GOT3 (cell line): ENCODE measurements around the gene PERCC1.

Experiments
- DNase-seq: peaks from one replicate; lab custom pipeline; 2025; ENCODE audit warnings: mixed read lengths; lab: John Stamatoyannopoulos, UW

The PERCC1 gene

GRCh38 chr16:1450218-1450617 lies 19.3 kb downstream of the PERCC1 start:
- no peak for DNase-seq

DNA sequence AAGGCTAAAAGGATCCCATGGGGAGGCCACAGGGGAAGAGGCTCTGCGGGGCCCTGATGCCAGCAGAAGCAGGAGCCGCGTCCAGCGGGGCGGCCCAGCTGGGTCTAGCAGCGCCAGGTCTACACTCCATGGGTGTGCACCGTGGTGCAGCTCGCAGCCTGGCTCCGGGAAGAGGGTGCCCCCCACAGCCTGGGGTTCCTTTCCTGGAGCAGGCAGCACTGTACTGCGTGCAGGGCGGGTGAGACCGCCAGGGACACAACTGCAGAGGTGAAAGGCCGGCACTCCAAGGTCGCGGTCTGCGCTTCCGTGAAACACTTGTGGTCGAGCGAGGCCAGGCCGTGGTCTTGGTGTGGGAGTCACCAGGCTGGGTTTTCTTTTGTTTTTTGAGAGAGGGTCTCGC lies 20.0 kb downstream of the PERCC1 start:
- DNase-seq = no peak

- DNase-seq = no peak
Measured at GRCh38 chr16:1451702-1452392, 21.0 kb downstream of the PERCC1 start.

DNA sequence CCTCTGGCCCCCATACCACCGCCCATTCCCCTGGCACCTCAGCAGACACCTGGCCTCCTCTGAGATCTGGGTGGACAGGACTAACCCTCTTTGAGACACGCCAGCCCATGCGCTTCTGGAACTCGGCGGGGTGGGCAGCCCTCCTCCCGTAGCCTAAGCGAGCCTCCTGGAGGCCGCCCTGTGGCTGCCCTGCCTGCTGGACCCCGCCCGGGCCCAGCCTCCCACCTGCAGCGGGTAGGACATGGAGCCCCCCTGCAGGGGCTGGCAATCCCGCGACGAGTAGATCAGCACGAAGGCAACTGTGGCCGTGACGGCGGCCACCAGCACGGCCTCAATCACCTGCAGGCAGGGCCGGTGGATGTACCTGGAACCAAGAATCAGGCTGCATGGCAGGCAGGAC lies 21.7 kb downstream of the PERCC1 start:
- no peak for DNase-seq

GRCh38 chr16:1453316-1453715 lies 22.4 kb downstream of the PERCC1 start:
- DNase-seq = no peak

DNA sequence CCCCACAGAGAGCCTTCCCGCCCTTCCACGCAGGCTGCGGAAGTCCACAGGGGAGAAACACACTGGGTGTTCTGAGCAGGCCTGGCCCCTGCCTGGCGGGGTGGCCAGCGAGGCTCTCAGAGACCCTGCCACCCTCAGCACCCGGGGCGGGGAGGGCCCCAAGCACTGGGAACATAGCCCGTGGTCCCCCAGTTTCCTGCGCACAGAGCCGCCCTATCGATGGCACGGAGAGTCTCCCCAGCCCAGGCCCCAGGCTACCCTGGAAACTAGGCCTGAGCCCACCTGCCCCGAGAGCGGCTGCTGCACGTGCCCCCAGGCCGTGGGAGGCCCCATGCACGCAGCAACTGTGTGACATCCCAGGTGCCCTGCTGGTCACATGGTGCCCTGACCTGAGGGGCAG lies 23.7 kb downstream of the PERCC1 start:
- no peak for DNase-seq

- DNase-seq = no peak
Measured at GRCh38 chr16:1455190-1456171, 24.6 kb downstream of the PERCC1 start.

GRCh38 chr16:1456951-1457350 lies 26.1 kb downstream of the PERCC1 start:
- DNase-seq = no peak

- DNase-seq = no peak
Measured at GRCh38 chr16:1457489-1458245, 26.8 kb downstream of the PERCC1 start.

GRCh38 chr16:1458336-1458976 lies 27.6 kb downstream of the PERCC1 start:
- DNase-seq = no peak

GRCh38 chr16:1458977-1459341 lies 28.1 kb downstream of the PERCC1 start:
- no peak for DNase-seq

DNA sequence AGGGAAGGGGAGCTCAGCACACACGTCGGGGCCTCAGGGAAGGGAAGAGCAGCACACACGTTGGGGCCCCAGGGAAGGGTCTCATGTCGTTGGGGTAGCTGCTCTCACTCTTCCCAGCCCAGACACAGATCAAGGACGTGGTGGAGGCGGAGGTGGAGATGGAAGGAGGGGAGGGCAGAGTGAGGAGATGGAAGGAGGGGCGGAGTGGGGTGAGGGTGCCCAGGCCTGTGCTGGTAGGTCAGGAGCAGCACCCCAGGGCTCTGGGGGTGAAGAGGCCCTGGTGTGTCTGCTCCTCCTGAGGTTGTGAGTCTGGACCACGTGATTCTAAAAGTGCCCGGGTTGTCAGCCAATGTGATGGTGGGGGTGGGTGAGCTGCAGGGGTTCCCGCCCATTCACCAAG lies 29.1 kb downstream of the PERCC1 start:
- DNase-seq = no peak

DNA sequence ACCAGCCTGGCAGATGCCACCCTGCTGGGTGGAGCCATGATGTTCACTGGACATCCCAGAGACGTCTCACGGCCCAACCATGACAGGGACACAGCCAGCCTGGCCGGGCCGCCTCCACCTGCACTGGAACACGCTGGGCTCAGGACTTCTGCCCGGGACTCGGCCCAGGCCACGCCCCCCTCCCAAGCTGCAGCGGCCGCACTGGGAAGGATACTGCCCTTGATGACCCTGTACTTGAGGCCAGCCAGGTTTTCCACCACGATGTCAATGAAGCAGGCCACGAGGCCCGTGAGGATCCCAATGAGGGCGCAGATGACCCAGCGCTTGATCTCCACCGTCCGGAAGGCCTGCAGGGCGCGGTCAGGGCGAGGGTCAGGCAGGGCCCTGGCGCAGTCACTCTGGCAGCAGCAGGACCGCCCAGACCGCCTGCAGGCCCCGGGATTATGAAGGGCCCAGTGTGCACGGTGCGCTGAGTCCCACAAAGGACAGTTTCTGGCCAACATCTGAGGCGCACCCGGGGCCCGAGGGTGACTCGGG lies 29.8 kb downstream of the PERCC1 start:
- DNase-seq = no peak

DNA sequence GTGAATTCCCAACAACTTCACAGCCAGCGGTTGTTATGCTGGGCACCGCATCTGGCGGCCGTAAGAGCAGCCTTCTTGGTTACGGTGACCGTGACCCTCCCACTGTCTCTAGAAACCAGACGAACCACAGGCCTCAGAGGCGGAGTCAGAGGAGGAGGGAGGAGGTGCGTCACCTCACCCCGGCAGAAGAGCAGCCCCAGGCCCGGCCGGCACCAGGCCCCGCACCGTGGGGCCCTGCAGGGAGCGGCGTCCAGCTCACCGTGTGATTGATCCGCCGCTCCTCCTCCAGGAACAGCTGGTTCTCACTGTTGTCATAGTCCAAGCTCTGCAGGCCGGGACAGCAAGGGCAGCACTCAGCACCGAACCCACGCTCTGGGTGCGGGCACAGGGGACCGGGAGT lies 30.3 kb downstream of the PERCC1 start:
- no peak for DNase-seq

GRCh38 chr16:1464196-1464893 lies 33.5 kb downstream of the PERCC1 start:
- DNase-seq = no peak

- DNase-seq = no peak
Measured at GRCh38 chr16:1464894-1465566, 34.2 kb downstream of the PERCC1 start.

GRCh38 chr16:1465567-1465915 lies 34.7 kb downstream of the PERCC1 start:
- DNase-seq = no peak

- no peak for DNase-seq
Measured at GRCh38 chr16:1466054-1466453, 35.2 kb downstream of the PERCC1 start.

DNA sequence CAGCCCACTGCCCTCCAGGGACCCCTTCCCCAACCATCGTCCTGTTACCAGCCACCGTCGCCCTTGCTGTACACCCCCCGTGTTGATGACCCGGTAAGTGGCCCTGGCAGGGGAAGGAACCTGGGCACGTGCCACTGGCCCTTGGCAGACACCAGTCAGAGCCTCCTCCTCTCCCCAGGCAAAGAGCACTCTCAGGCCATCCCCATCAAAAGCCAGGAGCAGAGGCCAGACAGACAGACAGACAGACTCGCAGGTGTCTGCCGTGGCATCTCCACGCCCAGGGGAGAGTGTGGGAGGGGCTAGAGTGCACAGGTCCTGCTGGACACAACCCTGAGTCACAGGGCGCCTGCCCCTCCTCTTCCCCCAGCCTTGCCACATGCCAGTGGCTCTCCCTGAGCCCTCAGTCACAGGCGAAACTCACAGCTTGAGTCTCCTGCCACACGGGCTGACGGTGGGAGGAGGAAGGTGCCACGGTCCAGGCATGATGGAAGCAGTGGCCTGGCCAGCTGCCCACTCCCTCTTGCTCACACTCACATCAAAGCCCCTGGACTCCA lies 36.2 kb downstream of the PERCC1 start:
- no peak for DNase-seq

- DNase-seq = no peak
Measured at GRCh38 chr16:1468426-1468810, 37.5 kb downstream of the PERCC1 start.
